GM21390 (cell line): ENCODE data around the gene WNT2.
A peak's percentile ranks its signal among the peaks of the same experiment; 100 is the strongest.

Experiments
- ATAC-seq: cut with Tn5 transposase; IDR thresholded peaks from one replicate; pipeline ENCODE4 v1.9.1; 2021; ENCODE audit not compliant: unreplicated experiment

Gene WNT2

GRCh38 chr7:117322741-117323304 is at the start of gene WNT2:
TSS of gene WNT2 (minus strand) at chr7:117323058. CDS start at chr7:117322989, 69 bp downstream.
- no peak for ATAC-seq

- no peak for ATAC-seq
Observed at GRCh38 chr7:117372073-117372472, 49.2 kb upstream of the WNT2 start.

- ATAC-seq: no peak
Observed at GRCh38 chr7:117364339-117365080, 41.7 kb upstream of the WNT2 start.

GRCh38 chr7:117362294-117362888 is 39.5 kb upstream of the WNT2 start:
- no peak for ATAC-seq

GRCh38 chr7:117350027-117350426 is 27.2 kb upstream of the WNT2 start:
- no peak for ATAC-seq

GRCh38 chr7:117349570-117349969 is 26.7 kb upstream of the WNT2 start:
- ATAC-seq: no peak

- peak; percentile 95 for ATAC-seq
Observed at GRCh38 chr7:117347962-117348672, 25.3 kb upstream of the WNT2 start.

GRCh38 chr7:117347480-117347879 is 24.6 kb upstream of the WNT2 start:
- ATAC-seq: peak; percentile 15

GRCh38 chr7:117346161-117346560 is 23.3 kb upstream of the WNT2 start:
- ATAC-seq: no peak

GRCh38 chr7:117338020-117338419 is 15.2 kb upstream of the WNT2 start:
- ATAC-seq: no peak

GRCh38 chr7:117333168-117333567 is 10.3 kb upstream of the WNT2 start:
- ATAC-seq: no peak

GRCh38 chr7:117332031-117332430 is 9.2 kb upstream of the WNT2 start:
- no peak for ATAC-seq

- ATAC-seq: no peak
Observed at GRCh38 chr7:117325836-117326235, 3.0 kb upstream of the WNT2 start.

- ATAC-seq: no peak
Observed at GRCh38 chr7:117324960-117325359, 2.1 kb upstream of the WNT2 start.

- ATAC-seq: no peak
Observed at GRCh38 chr7:117323851-117324711, 1.2 kb upstream of the WNT2 start.

- ATAC-seq: no peak
Observed at GRCh38 chr7:117323305-117323850, 520 bp upstream of the WNT2 start.

- ATAC-seq: no peak
Observed at GRCh38 chr7:117320523-117320922, 2.3 kb downstream of the WNT2 start.

- no peak for ATAC-seq
Observed at GRCh38 chr7:117319181-117319580, 3.7 kb downstream of the WNT2 start.

GRCh38 chr7:117313582-117313981 is 9.3 kb downstream of the WNT2 start:
- ATAC-seq: no peak
